GM21367 (cell line): Measurements from ENCODE around the gene DHRS7.

ENCODE experiments used
- ATAC-seq: cut with Tn5 transposase; IDR thresholded peaks from one replicate; pipeline ENCODE4 v1.9.1; 2021; ENCODE audit not compliant: unreplicated experiment

DHRS7 gene

GRCh38 chr14:60164712-60165546 lies at the start of gene DHRS7:
DHRS7 (minus strand) TSS chr14:60165398; CDS start chr14:60165309, 89 bp downstream.
- ATAC-seq: peak; percentile 85

GRCh38 chr14:60214415-60215126 lies 49.4 kb upstream of the DHRS7 start:
- no peak for ATAC-seq

GRCh38 chr14:60214003-60214402 lies 48.8 kb upstream of the DHRS7 start:
- ATAC-seq: no peak

- peak; percentile 95 for ATAC-seq
Measured at GRCh38 chr14:60212503-60213371, 47.5 kb upstream of the DHRS7 start.

GRCh38 chr14:60211153-60211552 lies 46.0 kb upstream of the DHRS7 start:
- ATAC-seq: no peak

- no peak for ATAC-seq
Measured at GRCh38 chr14:60210703-60211102, 45.5 kb upstream of the DHRS7 start.

- ATAC-seq: peak; percentile 24
Measured at GRCh38 chr14:60206837-60207533, 41.8 kb upstream of the DHRS7 start.

GRCh38 chr14:60206249-60206670 lies 41.1 kb upstream of the DHRS7 start:
- ATAC-seq: no peak

GRCh38 chr14:60204843-60205774 lies 39.9 kb upstream of the DHRS7 start:
- peak; percentile 57 for ATAC-seq

- peak; percentile 80 for ATAC-seq
Measured at GRCh38 chr14:60204104-60204842, 39.1 kb upstream of the DHRS7 start.

GRCh38 chr14:60199321-60199720 lies 34.1 kb upstream of the DHRS7 start:
- ATAC-seq: no peak

- no peak for ATAC-seq
Measured at GRCh38 chr14:60197629-60198303, 32.6 kb upstream of the DHRS7 start.

GRCh38 chr14:60196291-60196690 lies 31.1 kb upstream of the DHRS7 start:
- ATAC-seq: no peak

GRCh38 chr14:60195179-60195810 lies 30.1 kb upstream of the DHRS7 start:
- ATAC-seq: peak; percentile 80

GRCh38 chr14:60189923-60190840 lies 25.0 kb upstream of the DHRS7 start:
- no peak for ATAC-seq

GRCh38 chr14:60188696-60189095 lies 23.5 kb upstream of the DHRS7 start:
- ATAC-seq: no peak

- ATAC-seq: no peak
Measured at GRCh38 chr14:60188115-60188514, 22.9 kb upstream of the DHRS7 start.
